Adrenal gland (tissue), 12 donors: Measurements from ENCODE around the gene RNASE8. TPM values are rescaled to one million over a fixed set of nuclear protein-coding genes. Genes with fewer than 3 reads are reported as not detected.

Source experiments
- DNase-seq, 7 donors: peaks; one replicate each; pipeline ENCODE4 v3.0.0-alpha.2; 2019 to 2020
- H3K27ac ChIP-seq, 5 donors: fragments of 200-600 bp; sonication (generic) in 4 of 5; 1 replicate in 3 of 5; 2 replicates in 2 of 5; pipeline versions ENCODE4 v1.5.1 to v1.8.0; 2016 to 2020; ENCODE audit warnings: mild to moderate bottlenecking in 1 of 5
- H3K27me3 ChIP-seq: fragments of 200-600 bp; 2 replicates; pipeline ENCODE4 v1.8.0; 2021
- H3K36me3 ChIP-seq, 2 donors: fragments of 200-600 bp; replicated peaks in 1 of 2; 1 replicate in 1 of 2; 2 replicates in 1 of 2; pipeline versions ENCODE4 v1.5.1 to v1.8.0; 2018 to 2022
- H3K4me1 ChIP-seq, 2 donors: fragments of 200-600 bp; replicated peaks in 1 of 2; 1 replicate in 1 of 2; 2 replicates in 1 of 2; pipeline versions ENCODE4 v1.5.1 to v1.8.0; 2018 to 2021
- H3K4me3 ChIP-seq, 4 donors: fragments of 200-600 bp; sonication (generic) in 3 of 4; one replicate each; pipeline ENCODE4 v1.5.1; 2016 to 2018
- H3K9me3 ChIP-seq, 3 donors: fragments of 200-600 bp; sonication (generic) in 1 of 3; replicated peaks in 1 of 3; 1 replicate in 2 of 3; 2 replicates in 1 of 3; pipeline versions ENCODE4 v1.5.1 to v1.8.0; 2016 to 2021
- POLR2A ChIP-seq, 2 donors: fragments of 450-650 bp; IDR thresholded peaks; one replicate each; pipeline ENCODE4 v1.6.1; 2017; ENCODE audit warnings: antibody characterized with exemption in 2 of 2, mild to moderate bottlenecking in 2 of 2, moderate library complexity in 1 of 2
- WGBS, 4 donors: extraction: QIAGEN DNeasy Blood & Tissue Kit in 2 of 4; methylation state at CpG; one replicate each; pipeline versions ENCODE4 v1.1.5 to v1.1.7; 2013 to 2017; 5-methylcytosine and 5-hydroxymethylcytosine counted together
- intact Hi-C, 2 donors: fragments of 100-400 bp; cut with DNase I; formaldehyde crosslinking; loops; one replicate each; pipeline versions ENCODE4 v1.14.1 to v1.15.0; 2022 to 2023
- polyA plus RNA-seq, 3 donors: library from polyadenylated mRNA; stranded (reverse); fragments of 200-250 nt in 2 of 3; fragments of 350-450 nt in 1 of 3; fragmentation: Illumina TruSeq in 1 of 3; extraction: RNeasy Lipid Tissue Mini Kit (QIAGEN cat#74804) in 1 of 3; gene quantifications; one replicate each; pipeline ENCODE4 v1.2.3, GENCODE V29; 2013 to 2014
- total RNA-seq, 9 donors: library from RNA; depleted of rRNA in 4 of 9; stranded (reverse); fragments of >200 nt in 4 of 9; fragments of 120-200 nt in 1 of 9; fragmentation: NEBNext Ultra II Directional in 1 of 9; extraction: Animal tissue kit (Norgen Biotek cat#: 25700) in 1 of 9; gene quantifications; one replicate each; pipeline versions ENCODE4 v1.1.0 to v1.2.4, GENCODE V29; 2013 to 2023
- TF ChIP-seq, protein P1 (sequence below), 6 experiments: fragments of 450-650 bp in 4 of 6; fragments of 200-600 bp in 2 of 6; sonication (generic) in 1 of 6; IDR thresholded peaks; 1 replicate in 5 of 6; 2 replicates in 1 of 6; pipeline versions ENCODE4 v1.5.1 to v1.8.0; 2016 to 2021; ENCODE audit warnings: antibody characterized with exemption in 6 of 6, mild to moderate bottlenecking in 2 of 6, moderate library complexity in 1 of 6
- donor health status: healthy with polysubstance abuse.
- donor health status: Bipolar disorder and iron deficiency.
- donor health status: DM: yes; HTN: yes; CAD: no.
- donor health status: DM: no; HTN: no; CAD: no.
- donor health status: DM: no; HTN: no; CAD: no.
- donor health status: DM: yes; HTN: yes; CAD: no.

RNASE8 gene
- total and polyA plus RNA-seq, 12 donors, result not detected

DNA sequence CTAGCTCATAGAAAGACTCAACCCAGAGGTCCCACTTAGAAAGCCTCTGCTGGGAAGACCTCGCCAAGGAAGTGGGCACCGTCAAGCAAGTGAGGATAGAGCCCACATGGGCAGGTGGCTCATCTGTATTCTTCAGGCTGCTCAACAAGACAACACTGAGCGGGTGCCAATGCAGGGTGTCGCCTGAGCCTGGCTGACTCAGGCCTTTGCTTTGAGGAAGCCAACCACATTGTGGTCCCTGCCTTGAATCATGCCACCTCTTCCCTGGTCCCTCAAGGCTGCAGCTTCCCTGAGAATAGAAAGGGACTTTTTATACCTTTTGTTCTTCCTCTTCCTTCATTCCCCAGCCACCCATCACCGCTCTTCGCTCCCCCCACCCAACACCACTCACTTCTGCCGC lies 20.9 kb upstream of the RNASE8 start:
- intact Hi-C loops, result no loop called here
- Histone ChIP-seq H3K9me3 (no peaks in the 10 kb centered on the region), H3K36me3 (no peaks in the 10 kb centered on the region), H3K4me1 (peaks cover 17 to 36% of the 10 kb centered on the region in 2 donors), H3K27me3 (no peaks in the 10 kb centered on the region), H3K27ac (peak overlapping the region in 1 of 5 donors; percentile 26), H3K4me3 (no peak overlapping the region)
- TF ChIP-seq, protein P1, sequence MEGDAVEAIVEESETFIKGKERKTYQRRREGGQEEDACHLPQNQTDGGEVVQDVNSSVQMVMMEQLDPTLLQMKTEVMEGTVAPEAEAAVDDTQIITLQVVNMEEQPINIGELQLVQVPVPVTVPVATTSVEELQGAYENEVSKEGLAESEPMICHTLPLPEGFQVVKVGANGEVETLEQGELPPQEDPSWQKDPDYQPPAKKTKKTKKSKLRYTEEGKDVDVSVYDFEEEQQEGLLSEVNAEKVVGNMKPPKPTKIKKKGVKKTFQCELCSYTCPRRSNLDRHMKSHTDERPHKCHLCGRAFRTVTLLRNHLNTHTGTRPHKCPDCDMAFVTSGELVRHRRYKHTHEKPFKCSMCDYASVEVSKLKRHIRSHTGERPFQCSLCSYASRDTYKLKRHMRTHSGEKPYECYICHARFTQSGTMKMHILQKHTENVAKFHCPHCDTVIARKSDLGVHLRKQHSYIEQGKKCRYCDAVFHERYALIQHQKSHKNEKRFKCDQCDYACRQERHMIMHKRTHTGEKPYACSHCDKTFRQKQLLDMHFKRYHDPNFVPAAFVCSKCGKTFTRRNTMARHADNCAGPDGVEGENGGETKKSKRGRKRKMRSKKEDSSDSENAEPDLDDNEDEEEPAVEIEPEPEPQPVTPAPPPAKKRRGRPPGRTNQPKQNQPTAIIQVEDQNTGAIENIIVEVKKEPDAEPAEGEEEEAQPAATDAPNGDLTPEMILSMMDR (IDR thresholded peaks at IDR 0.05), result no peak
- no peak for TF ChIP-seq POLR2A (IDR thresholded peaks at IDR 0.05)
- DNase-seq, result no peak
- WGBS, 4 donors, result 83 to 93% (median 88%) methylated on average over 7 of the region's 7 CpGs

DNA sequence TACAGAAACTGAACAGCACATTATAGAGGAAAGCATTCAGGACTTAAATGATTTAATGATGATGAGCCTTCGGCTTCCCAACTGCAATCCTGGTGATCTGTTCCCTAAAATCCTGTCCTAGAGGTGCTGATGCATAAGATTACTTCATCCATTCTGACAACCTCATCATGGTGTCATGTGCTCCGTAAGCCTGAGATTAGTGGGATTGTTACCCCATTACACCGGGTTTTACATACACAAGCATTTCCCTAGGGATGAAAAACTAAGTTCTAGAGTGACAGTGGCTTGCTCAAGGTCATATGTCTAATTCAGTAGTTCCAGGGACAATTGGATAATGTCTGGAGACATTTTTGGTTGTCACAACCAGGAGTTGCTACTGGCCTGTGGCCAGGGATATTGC lies 20.5 kb upstream of the RNASE8 start:
- no peak for TF ChIP-seq POLR2A (IDR thresholded peaks at IDR 0.05)
- TF ChIP-seq, protein P1 (IDR thresholded peaks at IDR 0.05), result no peak
- no peak for DNase-seq
- Histone ChIP-seq H3K27me3 (no peaks in the 10 kb centered on the region), H3K9me3 (no peaks in the 10 kb centered on the region), H3K27ac (peak overlapping the region in 1 of 5 donors; percentile 26), H3K4me1 (peaks cover 17 to 40% of the 10 kb centered on the region in 2 donors), H3K36me3 (no peaks in the 10 kb centered on the region), H3K4me3 (no peak overlapping the region)
- intact Hi-C loops, result no loop called here
- 72 to 90% (median 85%) methylated on average over 3 of the region's 3 CpGs for WGBS, 4 donors

DNA sequence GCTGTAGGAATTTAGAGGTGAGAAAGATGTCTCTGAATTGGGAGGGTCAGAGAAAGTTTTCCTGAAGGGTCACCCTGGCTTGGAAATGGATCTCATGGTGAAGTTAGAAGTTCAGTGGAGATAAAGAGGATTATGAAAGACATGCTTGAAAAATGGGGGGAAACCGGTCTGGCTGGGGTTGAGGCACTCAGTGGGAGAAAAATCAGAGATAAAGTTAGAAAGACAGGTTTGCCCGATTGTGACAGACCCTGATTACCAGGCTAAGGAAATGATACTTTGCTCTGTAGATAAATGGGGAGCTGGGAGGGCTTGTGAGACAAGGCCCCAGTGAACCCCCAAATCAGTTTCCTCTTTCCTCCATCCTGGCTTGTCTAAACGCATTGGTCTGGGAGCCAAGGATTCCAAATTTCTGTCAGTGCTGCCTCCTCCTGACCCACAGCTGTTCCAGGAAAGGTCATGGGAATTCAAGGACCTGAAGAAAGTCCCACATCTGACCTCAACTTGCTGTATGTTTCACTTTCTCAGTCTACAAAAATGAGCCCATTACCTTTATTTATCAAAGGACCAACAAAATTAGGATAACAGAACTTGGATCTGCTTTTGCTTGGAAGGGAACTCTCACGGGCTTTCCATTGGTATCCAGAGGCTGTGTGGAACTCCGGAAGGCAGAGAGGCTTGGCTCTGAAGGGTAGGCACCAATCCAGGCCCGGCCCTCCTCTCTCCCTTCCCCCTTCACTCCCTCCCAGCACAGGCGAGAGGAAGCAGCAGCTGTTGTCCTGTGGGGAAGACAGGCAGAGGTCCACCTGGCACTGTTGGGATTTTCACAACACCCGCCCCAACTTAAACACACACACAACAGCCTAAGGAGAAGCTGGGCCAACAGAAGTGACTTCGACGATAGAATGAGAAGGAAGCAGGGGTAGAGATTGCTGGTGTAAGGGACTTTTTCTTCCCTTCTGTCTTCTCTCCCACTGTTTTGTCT lies 18.9 kb upstream of the RNASE8 start:
- H3K36me3 ChIP-seq, result no peaks in the 10 kb centered on the region
- H3K9me3 ChIP-seq, result no peaks in the 10 kb centered on the region
- WGBS, 4 donors, result 16 to 21% (median 19%) methylated on average over 9 to 10 of the region's 10 CpGs
- peak; percentile 73 to 92 (median 87) for DNase-seq
- intact Hi-C loops, result no loop called here
- H3K4me3 ChIP-seq, result no peak overlapping the region
- no peaks in the 10 kb centered on the region for H3K27me3 ChIP-seq
- peak in 1 of 2 donors; percentile 62 for TF ChIP-seq POLR2A (IDR thresholded peaks at IDR 0.05)
- TF ChIP-seq, protein P1 (IDR thresholded peaks at IDR 0.05), result no peak
- H3K4me1 ChIP-seq, result peaks cover 28 to 54% of the 10 kb centered on the region in 2 donors
- H3K27ac ChIP-seq, result peak overlapping the region; percentile 42 to 86 (median 76)

DNA sequence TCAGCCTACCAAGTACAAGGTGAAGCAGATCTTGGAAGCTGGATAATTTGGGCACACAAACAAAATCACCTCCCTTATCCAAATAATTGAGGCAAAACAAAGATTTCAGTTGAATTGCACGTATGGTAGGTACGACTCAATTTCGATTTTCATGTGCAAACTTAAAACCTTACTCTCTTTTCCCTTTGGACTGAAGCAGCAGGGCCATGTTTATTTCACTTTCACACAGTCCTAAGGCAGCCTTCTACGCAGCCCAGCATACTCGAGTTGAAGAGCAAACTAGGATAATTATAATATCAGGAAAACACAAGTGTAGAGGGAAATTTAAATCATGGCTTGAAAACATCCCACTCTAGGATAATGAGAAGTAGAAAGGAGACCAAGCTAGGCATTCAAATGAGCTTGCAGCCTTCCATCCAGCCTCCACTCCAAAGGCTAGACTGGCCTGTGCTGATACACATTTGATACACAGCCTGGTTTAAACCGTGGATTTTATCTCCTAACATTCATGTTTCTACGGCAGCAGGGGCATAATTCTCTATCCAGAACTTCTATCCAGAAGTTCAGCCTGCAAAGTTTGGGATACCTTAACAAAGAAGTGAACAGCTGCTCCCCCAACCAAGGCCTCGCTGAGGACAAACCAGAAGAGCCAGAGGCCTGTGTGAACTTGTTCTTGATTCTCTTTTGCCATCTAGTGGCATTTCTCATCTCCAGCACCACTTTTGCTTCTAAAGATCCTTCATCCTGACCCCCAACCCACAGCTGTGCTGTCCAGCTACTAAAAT lies 17.8 kb upstream of the RNASE8 start:
- DNase-seq, result peak; percentile 58 to 80 (median 73)
- H3K27me3 ChIP-seq, result no peaks in the 10 kb centered on the region
- H3K4me3 ChIP-seq, result no peak overlapping the region
- intact Hi-C loops, result no loop called here
- peak overlapping the region in 4 of 5 donors; percentile 43 to 86 (median 78) for H3K27ac ChIP-seq
- H3K9me3 ChIP-seq, result no peaks in the 10 kb centered on the region
- no peaks in the 10 kb centered on the region for H3K36me3 ChIP-seq
- H3K4me1 ChIP-seq, result peaks cover 35 to 62% of the 10 kb centered on the region in 2 donors
- 49 to 53% (median 52%) methylated on average over 8 of the region's 8 CpGs for WGBS, 4 donors
- no peak for TF ChIP-seq POLR2A (IDR thresholded peaks at IDR 0.05)
- TF ChIP-seq, protein P1 (IDR thresholded peaks at IDR 0.05), result peak; percentile 46 to 84 (median 74)
